Measurements from ENCODE around the gene NLRC4.

- no peak for TF ChIP-seq CTCF (conservative IDR thresholded peaks at IDR 0.05; ENCODE audit: low read depth, low read length)
- TF ChIP-seq MXI1 (IDR thresholded peaks at IDR 0.05; ENCODE audit: borderline replicate concordance, low read depth, low read length): no peak
- no peak for TF ChIP-seq POLR2A (IDR thresholded peaks at IDR 0.05; ENCODE audit: low read depth, low read length)
- no peak for TF ChIP-seq SMC3 (IDR thresholded peaks at IDR 0.05; ENCODE audit: low read depth, low read length)
- no peak for TF ChIP-seq RFX5 (IDR thresholded peaks at IDR 0.05; ENCODE audit: low read depth, low read length)
- no peak for TF ChIP-seq FOS (IDR thresholded peaks at IDR 0.05; ENCODE audit: low read depth, low read length)
- TF ChIP-seq CEBPB (IDR thresholded peaks at IDR 0.05; ENCODE audit: low read depth, low read length): no peak
- no peak for TF ChIP-seq MAFK (IDR thresholded peaks at IDR 0.05; ENCODE audit: low read depth, low read length)
- TF ChIP-seq, protein P1, sequence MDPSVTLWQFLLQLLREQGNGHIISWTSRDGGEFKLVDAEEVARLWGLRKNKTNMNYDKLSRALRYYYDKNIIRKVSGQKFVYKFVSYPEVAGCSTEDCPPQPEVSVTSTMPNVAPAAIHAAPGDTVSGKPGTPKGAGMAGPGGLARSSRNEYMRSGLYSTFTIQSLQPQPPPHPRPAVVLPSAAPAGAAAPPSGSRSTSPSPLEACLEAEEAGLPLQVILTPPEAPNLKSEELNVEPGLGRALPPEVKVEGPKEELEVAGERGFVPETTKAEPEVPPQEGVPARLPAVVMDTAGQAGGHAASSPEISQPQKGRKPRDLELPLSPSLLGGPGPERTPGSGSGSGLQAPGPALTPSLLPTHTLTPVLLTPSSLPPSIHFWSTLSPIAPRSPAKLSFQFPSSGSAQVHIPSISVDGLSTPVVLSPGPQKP (IDR thresholded peaks at IDR 0.05; ENCODE audit: borderline replicate concordance, low read depth, low read length): no peak
- TF ChIP-seq BHLHE40 (IDR thresholded peaks at IDR 0.05; ENCODE audit: low read depth, low read length): no peak
- TF ChIP-seq RAD21 (IDR thresholded peaks at IDR 0.05; ENCODE audit: low read length): no peak
Observed at GRCh38 chr2:32200814-32201213, 63.9 kb downstream of the NLRC4 start.
